RWPE2 (cell line): ENCODE data around the gene ITGA4.

Experiments used
- ATAC-seq: fragments of 200-7000 bp; cut with Tn5 transposase; 3 replicates; pipeline ENCODE4 v1.9.1; 2021; ENCODE audit warnings: low read depth
- DNase-seq: peaks from one replicate; pipeline ENCODE4 v3.0.0-alpha.2; 2020; ENCODE audit warnings: low spot score
- H3K27ac ChIP-seq: fragments of 450-650 bp; 2 replicates; pipeline ENCODE4 v1.5.1; 2017; ENCODE audit warnings: mild to moderate bottlenecking; ENCODE audit not compliant: poor library complexity, severe bottlenecking
- H3K27me3 ChIP-seq: fragments of 250-450 bp; sonication (Bioruptor Pico); 2 replicates; pipeline ENCODE4 v1.5.1; 2021; ENCODE audit warnings: mild to moderate bottlenecking, moderate library complexity; ENCODE audit not compliant: insufficient read depth, poor library complexity, severe bottlenecking
- H3K36me3 ChIP-seq: fragments of 250-450 bp; sonication (Bioruptor Pico); 2 replicates; pipeline ENCODE4 v1.5.1; 2020; ENCODE audit warnings: low read depth, mild to moderate bottlenecking, moderate library complexity
- H3K4me1 ChIP-seq: fragments of 250-450 bp; sonication (Bioruptor Pico); 2 replicates; pipeline ENCODE4 v1.5.1; 2021; ENCODE audit warnings: mild to moderate bottlenecking, moderate library complexity; ENCODE audit not compliant: insufficient read depth, poor library complexity, severe bottlenecking
- H3K4me3 ChIP-seq: fragments of 250-450 bp; sonication (Bioruptor Pico); 2 replicates; pipeline ENCODE4 v1.5.1; 2021; ENCODE audit warnings: mild to moderate bottlenecking, moderate library complexity; ENCODE audit not compliant: severe bottlenecking
- H3K9me3 ChIP-seq: fragments of 250-450 bp; sonication (Bioruptor Pico); 2 replicates; pipeline ENCODE4 v1.5.1; 2021; ENCODE audit warnings: mild to moderate bottlenecking, moderate library complexity; ENCODE audit not compliant: severe bottlenecking
- CTCF ChIP-seq: fragments of 450-650 bp; IDR thresholded peaks from one replicate; pipeline ENCODE4 v1.5.1; 2017; ENCODE audit warnings: mild to moderate bottlenecking, moderate library complexity; ENCODE audit not compliant: poor library complexity, severe bottlenecking

The ITGA4 gene

DNA sequence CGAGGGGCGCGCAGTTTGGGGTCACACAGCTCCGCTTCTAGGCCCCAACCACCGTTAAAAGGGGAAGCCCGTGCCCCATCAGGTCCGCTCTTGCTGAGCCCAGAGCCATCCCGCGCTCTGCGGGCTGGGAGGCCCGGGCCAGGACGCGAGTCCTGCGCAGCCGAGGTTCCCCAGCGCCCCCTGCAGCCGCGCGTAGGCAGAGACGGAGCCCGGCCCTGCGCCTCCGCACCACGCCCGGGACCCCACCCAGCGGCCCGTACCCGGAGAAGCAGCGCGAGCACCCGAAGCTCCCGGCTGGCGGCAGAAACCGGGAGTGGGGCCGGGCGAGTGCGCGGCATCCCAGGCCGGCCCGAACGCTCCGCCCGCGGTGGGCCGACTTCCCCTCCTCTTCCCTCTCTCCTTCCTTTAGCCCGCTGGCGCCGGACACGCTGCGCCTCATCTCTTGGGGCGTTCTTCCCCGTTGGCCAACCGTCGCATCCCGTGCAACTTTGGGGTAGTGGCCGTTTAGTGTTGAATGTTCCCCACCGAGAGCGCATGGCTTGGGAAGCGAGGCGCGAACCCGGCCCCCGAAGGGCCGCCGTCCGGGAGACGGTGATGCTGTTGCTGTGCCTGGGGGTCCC lies at the start of gene ITGA4:
Gene ITGA4 (plus strand): TSS at position 266 of the 620 bp plus-strand sequence. CDS start 269 bp downstream, at position 535.
- Histone ChIP-seq H3K4me1 (no peaks in the 10 kb centered on the region), H3K36me3 (no peaks in the 10 kb centered on the region), H3K4me3 (peak within 1 kb of the TSS; percentile 28), H3K27me3 (peaks cover 17% of the 10 kb centered on the region), H3K9me3 (no peaks in the 10 kb centered on the region), H3K27ac (no peak within 1 kb of the TSS)
- DNase-seq = peak; percentile 55
- peak; percentile 63 for TF ChIP-seq CTCF
- peak; percentile 81 for ATAC-seq

DNA sequence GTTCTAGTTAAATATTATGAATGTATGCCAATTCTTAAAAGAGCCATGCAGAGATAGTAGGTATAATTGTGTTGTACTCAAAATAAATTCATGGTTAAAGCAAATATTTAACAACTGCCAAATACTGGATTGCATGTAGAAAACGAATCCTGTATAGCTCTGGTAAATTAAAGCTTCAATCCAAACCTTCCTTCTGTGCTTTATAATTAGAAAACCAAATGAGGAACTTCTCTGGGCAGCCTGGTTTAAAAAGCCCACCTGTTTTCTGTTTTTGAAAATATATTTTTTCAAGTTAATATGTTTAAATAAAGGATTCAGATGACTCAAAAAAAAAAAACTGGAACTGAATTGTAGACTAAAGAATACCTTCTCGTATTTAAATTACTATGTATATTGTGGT lies 48.3 kb upstream of the ITGA4 start:
- DNase-seq (no peak), ATAC-seq (no peak)
- no peak overlapping the region for H3K27ac ChIP-seq
- no peaks in the 10 kb centered on the region for H3K4me1 ChIP-seq
- H3K36me3 ChIP-seq = no peaks in the 10 kb centered on the region
- no peak for TF ChIP-seq CTCF
- H3K9me3 ChIP-seq = no peaks in the 10 kb centered on the region
- no peaks in the 10 kb centered on the region for H3K27me3 ChIP-seq
- no peak overlapping the region for H3K4me3 ChIP-seq

GRCh38 chr2:181411105-181411849 lies 45.9 kb upstream of the ITGA4 start:
- TF ChIP-seq CTCF = no peak
- ATAC-seq (no peak), DNase-seq (no peak)
- Histone ChIP-seq H3K36me3 (no peaks in the 10 kb centered on the region), H3K27me3 (no peaks in the 10 kb centered on the region), H3K9me3 (peaks cover 3% of the 10 kb centered on the region), H3K4me3 (no peak overlapping the region), H3K4me1 (no peaks in the 10 kb centered on the region), H3K27ac (no peak overlapping the region)

DNA sequence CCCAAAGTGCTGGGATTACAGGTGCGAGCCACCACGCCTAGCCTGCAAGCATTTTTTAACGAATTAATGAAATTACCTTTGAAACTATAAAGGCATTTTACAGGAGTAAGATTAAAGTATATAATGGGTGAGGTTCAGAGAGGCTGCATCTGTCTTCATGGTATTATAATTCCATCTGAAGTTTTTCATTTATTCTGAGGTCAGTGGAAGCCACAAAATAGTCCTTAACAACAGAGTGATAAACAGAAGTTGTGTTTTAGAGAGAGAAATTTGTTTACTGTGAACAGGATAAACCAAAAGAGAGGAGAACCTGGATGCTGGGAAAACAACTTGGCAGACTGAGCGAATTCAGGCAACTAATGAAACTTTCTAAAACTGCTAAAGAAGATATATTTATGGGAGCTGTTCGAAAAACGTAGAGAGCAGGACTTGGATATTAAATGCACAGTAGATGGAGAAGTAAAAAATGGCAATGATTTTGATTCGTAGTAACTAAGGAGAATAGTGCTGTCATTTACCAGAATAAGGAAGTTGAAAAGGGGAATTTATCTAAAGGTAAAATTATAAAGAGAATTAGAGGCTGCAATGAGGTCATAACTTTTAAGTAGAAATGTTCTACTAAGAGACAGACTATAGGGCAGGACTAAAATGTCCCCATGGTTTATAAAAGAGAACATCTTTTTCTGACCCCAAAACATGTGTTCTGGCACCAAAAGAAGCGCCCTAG lies 37.9 kb upstream of the ITGA4 start:
- DNase-seq = no peak
- no peaks in the 10 kb centered on the region for H3K4me1 ChIP-seq
- no peak overlapping the region for H3K4me3 ChIP-seq
- peaks cover 3% of the 10 kb centered on the region for H3K9me3 ChIP-seq
- TF ChIP-seq CTCF = no peak
- H3K27ac ChIP-seq = no peak overlapping the region
- no peak for ATAC-seq
- no peaks in the 10 kb centered on the region for H3K36me3 ChIP-seq
- no peaks in the 10 kb centered on the region for H3K27me3 ChIP-seq
